Effector memory CD4-positive, alpha-beta T cell (primary cell): ENCODE measurements around the gene KIF26A.

Experiments
- DNase-seq, 3 donors: peaks; one replicate each; pipeline ENCODE4 v3.0.0-alpha.2; 2020
- H3K27ac ChIP-seq: 2 replicates; pipeline ENCODE4 v1.7.0; 2013; ENCODE audit warnings: mild to moderate bottlenecking, low read length, moderate library complexity; ENCODE audit not compliant: insufficient read depth, poor library complexity, severe bottlenecking
- H3K27me3 ChIP-seq: replicated peaks from 2 replicates; pipeline ENCODE4 v1.7.0; 2013; ENCODE audit warnings: mild to moderate bottlenecking, low read length; ENCODE audit not compliant: insufficient read depth, control insufficient read depth, poor library complexity, severe bottlenecking
- H3K36me3 ChIP-seq: 2 replicates; pipeline ENCODE4 v1.7.0; 2013; ENCODE audit warnings: mild to moderate bottlenecking, low read length, moderate library complexity; ENCODE audit not compliant: control insufficient read depth, insufficient read depth
- H3K4me1 ChIP-seq: 2 replicates; pipeline ENCODE4 v1.7.0; 2013; ENCODE audit warnings: low read length, mild to moderate bottlenecking; ENCODE audit not compliant: control insufficient read depth, insufficient read depth, poor library complexity, severe bottlenecking
- H3K4me3 ChIP-seq: 2 replicates; pipeline ENCODE4 v1.7.0; 2013; ENCODE audit warnings: low read length, low read depth, mild to moderate bottlenecking; ENCODE audit not compliant: insufficient read depth, poor library complexity, severe bottlenecking
- H3K9me3 ChIP-seq: 2 replicates; pipeline ENCODE4 v1.7.0; 2013; ENCODE audit warnings: mild to moderate bottlenecking, low read length, moderate library complexity; ENCODE audit not compliant: control insufficient read depth

KIF26A gene

GRCh38 chr14:104102282-104102914, 36.0 kb upstream of the KIF26A start:
- no peak for DNase-seq
- Histone ChIP-seq H3K27me3 (no peaks in the 10 kb centered on the region), H3K36me3 (no peaks in the 10 kb centered on the region), H3K27ac (no peak overlapping the region), H3K9me3 (no peaks in the 10 kb centered on the region), H3K4me3 (no peak overlapping the region), H3K4me1 (no peaks in the 10 kb centered on the region)

- Histone ChIP-seq H3K36me3 (no peaks in the 10 kb centered on the region), H3K4me3 (no peak overlapping the region), H3K9me3 (no peaks in the 10 kb centered on the region), H3K27me3 (no peaks in the 10 kb centered on the region), H3K4me1 (no peaks in the 10 kb centered on the region), H3K27ac (no peak overlapping the region)
- DNase-seq: no peak
Observed at GRCh38 chr14:104103061-104103445, 35.3 kb upstream of the KIF26A start.

- Histone ChIP-seq H3K4me3 (no peak overlapping the region), H3K36me3 (no peaks in the 10 kb centered on the region), H3K9me3 (no peaks in the 10 kb centered on the region), H3K27ac (no peak overlapping the region), H3K27me3 (no peaks in the 10 kb centered on the region), H3K4me1 (no peaks in the 10 kb centered on the region)
- no peak for DNase-seq
Observed at GRCh38 chr14:104103446-104104075, 34.8 kb upstream of the KIF26A start.

- Histone ChIP-seq H3K4me3 (no peak overlapping the region), H3K36me3 (no peaks in the 10 kb centered on the region), H3K27ac (no peak overlapping the region), H3K4me1 (no peaks in the 10 kb centered on the region), H3K9me3 (no peaks in the 10 kb centered on the region), H3K27me3 (no peaks in the 10 kb centered on the region)
- DNase-seq: no peak
Observed at GRCh38 chr14:104104076-104104901, 34.1 kb upstream of the KIF26A start.

GRCh38 chr14:104105071-104105821, 33.1 kb upstream of the KIF26A start:
- no peak overlapping the region for H3K4me3 ChIP-seq

GRCh38 chr14:104105822-104106470, 32.4 kb upstream of the KIF26A start:
- Histone ChIP-seq H3K36me3 (no peaks in the 10 kb centered on the region), H3K27me3 (no peaks in the 10 kb centered on the region), H3K27ac (no peak overlapping the region), H3K4me1 (no peaks in the 10 kb centered on the region), H3K4me3 (no peak overlapping the region), H3K9me3 (no peaks in the 10 kb centered on the region)
- no peak for DNase-seq

More at GRCh38 chr14:104105071-104105821, 33.1 kb upstream of the KIF26A start:
- Histone ChIP-seq H3K4me1 (no peaks in the 10 kb centered on the region), H3K36me3 (no peaks in the 10 kb centered on the region), H3K27ac (no peak overlapping the region), H3K27me3 (no peaks in the 10 kb centered on the region), H3K9me3 (no peaks in the 10 kb centered on the region)
- DNase-seq: no peak

- no peak overlapping the region for H3K27ac ChIP-seq
- no peaks in the 10 kb centered on the region for H3K36me3 ChIP-seq
- no peaks in the 10 kb centered on the region for H3K9me3 ChIP-seq
- DNase-seq: no peak
- no peaks in the 10 kb centered on the region for H3K4me1 ChIP-seq
- no peaks in the 10 kb centered on the region for H3K27me3 ChIP-seq
- no peak overlapping the region for H3K4me3 ChIP-seq
Observed at GRCh38 chr14:104106471-104106991, 31.9 kb upstream of the KIF26A start.

GRCh38 chr14:104107101-104107581, 31.2 kb upstream of the KIF26A start:
- H3K4me1 ChIP-seq: no peaks in the 10 kb centered on the region
- no peaks in the 10 kb centered on the region for H3K27me3 ChIP-seq
- H3K36me3 ChIP-seq: no peaks in the 10 kb centered on the region
- H3K9me3 ChIP-seq: no peaks in the 10 kb centered on the region
- H3K4me3 ChIP-seq: no peak overlapping the region
- H3K27ac ChIP-seq: no peak overlapping the region
- DNase-seq: no peak
